ENCODE results near the gene UBASH3A.
"Not testable (repeated sequence)": the region's sequence is repeated elsewhere in the genome, so short reads cannot be mapped to it uniquely, and the experiment has no call there.

Gene UBASH3A

GRCh38 chr21:42391297-42391696, 12.4 kb upstream of the UBASH3A start:
- DNase-seq = no peak

GRCh38 chr21:42392731-42393442, 10.8 kb upstream of the UBASH3A start:
- DNase-seq = no peak

- no peak for DNase-seq
Observed at GRCh38 chr21:42393443-42393950, 10.2 kb upstream of the UBASH3A start.

- no peak for DNase-seq
Observed at GRCh38 chr21:42395302-42395701, 8.4 kb upstream of the UBASH3A start.

- no peak for DNase-seq
Observed at GRCh38 chr21:42395905-42396651, 7.6 kb upstream of the UBASH3A start, which contains the start of gene TMPRSS3. Gene TMPRSS3, minus strand, starts transcription at chr21:42396052. Its CDS starts 635 bp downstream, at chr21:42395417.

- no peak for DNase-seq
Observed at GRCh38 chr21:42396799-42397745, 6.6 kb upstream of the UBASH3A start.

GRCh38 chr21:42397746-42398394, 5.8 kb upstream of the UBASH3A start:
- no peak for DNase-seq

GRCh38 chr21:42398436-42399028, 5.2 kb upstream of the UBASH3A start:
- no peak for DNase-seq

GRCh38 chr21:42400525-42400924, 3.2 kb upstream of the UBASH3A start:
- no peak for DNase-seq

GRCh38 chr21:42401154-42401553, 2.5 kb upstream of the UBASH3A start:
- no peak for DNase-seq

- no peak for DNase-seq
Observed at GRCh38 chr21:42401820-42402251, 1.9 kb upstream of the UBASH3A start.

- DNase-seq = no peak
Observed at GRCh38 chr21:42404539-42404938, 837 bp downstream of the UBASH3A start.

GRCh38 chr21:42405064-42406013, 1.6 kb downstream of the UBASH3A start:
- DNase-seq = no peak

- no peak for DNase-seq
Observed at GRCh38 chr21:42406201-42406621, 2.5 kb downstream of the UBASH3A start.

- no peak for DNase-seq
Observed at GRCh38 chr21:42406866-42407265, 3.2 kb downstream of the UBASH3A start.

- DNase-seq = no peak
Observed at GRCh38 chr21:42407476-42407875, 3.8 kb downstream of the UBASH3A start.

- not testable (repeated sequence) for DNase-seq
Observed at GRCh38 chr21:42408718-42409117, 5.0 kb downstream of the UBASH3A start.

- no peak for DNase-seq
Observed at GRCh38 chr21:42409366-42409765, 5.7 kb downstream of the UBASH3A start.

GRCh38 chr21:42411197-42411869, 7.6 kb downstream of the UBASH3A start:
- peak; percentile 17 for DNase-seq

Data from RPMI8226 (cell line).